ENCODE data around the gene BRF1. TPM values are rescaled to one million over a fixed set of nuclear protein-coding genes. Genes with fewer than 3 reads are reported as not detected.

Gene BRF1
- total and polyA plus RNA-seq, 2 of the 8 experiments (the other 6 are each of a cell fraction or from before 2014, with no cell fraction given): 7.7 to 18.3 TPM

DNA sequence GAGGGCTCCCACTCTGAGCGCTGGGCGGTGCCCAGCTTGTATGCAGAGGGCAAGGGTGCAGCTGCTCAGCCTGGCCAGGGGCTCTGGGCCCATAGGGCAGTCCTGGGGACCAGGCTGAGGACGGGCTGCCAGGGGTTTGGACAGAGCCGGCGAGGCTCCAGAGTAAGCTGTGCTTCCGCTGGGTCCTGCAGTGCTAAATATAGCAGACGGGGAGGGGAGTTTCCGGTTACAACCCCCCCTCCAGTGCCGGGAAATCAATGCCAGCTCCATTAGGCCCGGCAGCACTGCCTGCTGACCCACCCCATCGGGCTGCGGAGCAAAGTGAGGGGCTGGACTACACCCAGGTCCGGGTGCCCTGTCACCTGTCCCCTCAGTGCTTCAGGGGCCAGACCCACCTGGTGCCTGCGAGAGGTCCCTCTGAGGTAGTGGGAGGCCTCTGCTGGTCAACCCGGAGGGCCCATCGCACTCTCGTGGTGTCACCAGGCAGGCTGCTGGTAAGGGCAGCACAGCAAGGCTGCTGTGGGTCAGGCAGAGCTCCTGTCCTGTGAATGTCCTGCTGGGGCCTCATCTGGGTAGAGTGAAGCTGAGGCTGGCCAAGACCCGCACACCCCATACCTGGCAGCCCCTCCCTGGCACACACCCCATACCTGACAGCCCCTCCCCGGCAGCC, 129.7 kb downstream of the BRF1 start:
- Histone ChIP-seq H3K56ac (replicated peaks; ENCODE audit: insufficient read length, low read depth, low read length) (no peak overlapping the region), H3K79me1 (ENCODE audit: low read depth, low read length) (no peaks in the 10 kb centered on the region), H3K36me3 (ENCODE audit: control insufficient read depth in 2 of 4, insufficient read depth in 4 of 4, low read length in 3 of 4) (no peaks in the 10 kb centered on the region), H2BK15ac (ENCODE audit: low read length) (no peak overlapping the region), H2AK5ac (ENCODE audit: low read depth, low read length) (no peak overlapping the region), H3K23me2 (ENCODE audit: low read depth, low read length) (peaks cover 4% of the 10 kb centered on the region; the same call in 1 of the 2 replicates), H3K18ac (ENCODE audit: extremely low read depth, low read length) (no peak overlapping the region), H4K91ac (replicated peaks; ENCODE audit: insufficient read length, low read length) (no peak overlapping the region), H4K20me1 (replicated peaks in 1 of 2; ENCODE audit: control insufficient read depth in 1 of 2, insufficient read depth in 2 of 2, low read length in 2 of 2) (peaks cover 3 to 12% of the 10 kb centered on the region in 2 experiments), H3K27me3 (replicated peaks in 1 of 4; ENCODE audit: control insufficient read depth in 3 of 4, extremely low read depth in 1 of 4, insufficient read depth in 3 of 4, low read length in 3 of 4) (peaks cover 9 to 25% (median 18%) of the 10 kb centered on the region in 4 experiments), H2BK120ac (replicated peaks; ENCODE audit: low read depth, low read length) (no peak overlapping the region), H3K14ac (ENCODE audit: insufficient read length) (no peak overlapping the region), H3K4me3 (ENCODE audit: extremely low read depth in 1 of 4, insufficient read depth in 2 of 4, low read depth in 3 of 4, low read length in 4 of 4) (no peak overlapping the region), H3K9ac (replicated peaks in 1 of 4; ENCODE audit: extremely low read depth in 1 of 4, low read depth in 3 of 4, low read length in 3 of 4) (no peak overlapping the region), H3K79me2 (ENCODE audit: control insufficient read depth in 1 of 2, insufficient read depth in 2 of 2, low read length in 2 of 2) (no peaks in the 10 kb centered on the region), H4K5ac (ENCODE audit: insufficient read length, low read depth, low read length) (no peak overlapping the region), H2AFZ (ENCODE audit: low read length) (no peak overlapping the region), H4K8ac (ENCODE audit: extremely low read depth, insufficient read depth, low read length) (0 out of 2 replicates have a peak overlapping the region, but pooled peaks have one; percentile 51), H3K4me1 (replicated peaks in 1 of 4; ENCODE audit: control insufficient read depth in 3 of 4, insufficient read depth in 4 of 4, low read length in 3 of 4) (peaks cover 0 to 6% (median 3%) of the 10 kb centered on the region in 4 experiments; a peak in 6 of 7 replicates), H3K23ac (ENCODE audit: insufficient read length) (no peak overlapping the region), H3K9me3 (ENCODE audit: insufficient read depth in 2 of 2, low read depth in 1 of 2, low read length in 1 of 2) (no peaks in the 10 kb centered on the region), H3K4ac (replicated peaks; ENCODE audit: insufficient read length, low read depth, low read length) (no peak overlapping the region), H3K4me2 (ENCODE audit: insufficient read depth in 1 of 2, low read depth in 2 of 2, low read length in 2 of 2) (no peak overlapping the region), H3K27ac (ENCODE audit: low read depth, low read length) (no peak overlapping the region), H2BK20ac (ENCODE audit: low read length) (no peak overlapping the region), H2BK12ac (ENCODE audit: low read depth, low read length) (no peak overlapping the region), H2BK5ac (ENCODE audit: low read depth, low read length) (no peak overlapping the region)
- POLR2A ChIA-PET (ENCODE audit: partially characterized antibody): interaction anchor here (1.4 kb wide), 1 partner anchor 299 kb away, joined by 3 read pairs; no protein-coding TSS in a partner anchor
- CTCF ChIA-PET (ENCODE audit: partially characterized antibody): interaction anchor here (1.0 to 5.2 kb wide), 8 partner anchors 9 to 300 kb away, joined by 3 to 36 read pairs (median 16); no protein-coding TSS in a partner anchor
- TF ChIP-seq BCL11A (IDR thresholded peaks at IDR 0.05; ENCODE audit: low read depth in 2 of 2, low read length in 2 of 2) (no peak), BRCA1 (IDR thresholded peaks at IDR 0.05; ENCODE audit: low read depth, low read length) (no peak)
- WGBS, 2 experiments (ENCODE audit: extremely low coverage in 1 of 2, insufficient coverage in 1 of 2, insufficient read length in 1 of 2, insufficient replicate concordance in 2 of 2, low coverage in 1 of 2, low lambda C conversion rate in 2 of 2, missing lambda C conversion rate in 1 of 2): 86% methylated on average over 19 of the region's 19 CpGs; no CpG with 5 or more reads in 1 of the 2 experiments
- DNase-seq (ENCODE audit: low read depth in 1 of 2, low spot score in 2 of 2) (no peak), FAIRE-seq (no peak)
